Measurements from ENCODE around the gene SLC45A1.
A peak's percentile ranks its signal among the peaks of the same experiment; 100 is the strongest.

SLC45A1 gene

GRCh38 chr1:8335246-8335645, 17.3 kb downstream of the SLC45A1 start:
- DNase-seq (ENCODE audit: low read depth in 2 of 2), result no peak

- no peak for DNase-seq (ENCODE audit: low read depth in 2 of 2)
These were observed 20.0 kb downstream of the SLC45A1 start for GRCh38 chr1:8337776-8338525.

GRCh38 chr1:8338526-8339202, 20.8 kb downstream of the SLC45A1 start:
- DNase-seq (ENCODE audit: low read depth in 2 of 2), result no peak

GRCh38 chr1:8339203-8339600, 21.3 kb downstream of the SLC45A1 start:
- DNase-seq (ENCODE audit: low read depth in 2 of 2), result no peak

GRCh38 chr1:8340448-8340847, 22.5 kb downstream of the SLC45A1 start:
- no peak for DNase-seq (ENCODE audit: low read depth in 2 of 2)

GRCh38 chr1:8342325-8342724, 24.4 kb downstream of the SLC45A1 start:
- no peak for DNase-seq (ENCODE audit: low read depth in 2 of 2)

GRCh38 chr1:8343044-8343443, 25.1 kb downstream of the SLC45A1 start:
- no peak for DNase-seq (ENCODE audit: low read depth in 2 of 2)

GRCh38 chr1:8343464-8344001, 25.6 kb downstream of the SLC45A1 start:
- no peak for DNase-seq (ENCODE audit: low read depth in 2 of 2)

GRCh38 chr1:8344893-8345507, 27.1 kb downstream of the SLC45A1 start:
- DNase-seq (ENCODE audit: low read depth in 2 of 2), result no peak

- DNase-seq (ENCODE audit: low read depth in 2 of 2), result no peak
These were observed 27.9 kb downstream of the SLC45A1 start for GRCh38 chr1:8345621-8346415.

- DNase-seq (ENCODE audit: low read depth in 2 of 2), result no peak
These were observed 29.7 kb downstream of the SLC45A1 start for GRCh38 chr1:8347635-8348034.

- DNase-seq (ENCODE audit: low read depth in 2 of 2), result no peak
These were observed 30.3 kb downstream of the SLC45A1 start for GRCh38 chr1:8348047-8348776.

GRCh38 chr1:8348777-8349472, 31.0 kb downstream of the SLC45A1 start:
- DNase-seq (ENCODE audit: low read depth in 2 of 2), result peak; percentile 45 to 52

GRCh38 chr1:8349473-8349865, 31.6 kb downstream of the SLC45A1 start:
- no peak for DNase-seq (ENCODE audit: low read depth in 2 of 2)

GRCh38 chr1:8349961-8350360, 32.0 kb downstream of the SLC45A1 start:
- no peak for DNase-seq (ENCODE audit: low read depth in 2 of 2)

GRCh38 chr1:8350914-8351684, 33.2 kb downstream of the SLC45A1 start:
- no peak for DNase-seq (ENCODE audit: low read depth in 2 of 2)

GRCh38 chr1:8351693-8352470, 34.0 kb downstream of the SLC45A1 start:
- no peak for DNase-seq (ENCODE audit: low read depth in 2 of 2)

- DNase-seq (ENCODE audit: low read depth in 2 of 2), result no peak
These were observed 34.5 kb downstream of the SLC45A1 start for GRCh38 chr1:8352471-8352845.
